GM18867 (cell line): Measurements from ENCODE around the gene PROK1.

Experiments
- ATAC-seq: cut with Tn5 transposase; IDR thresholded peaks from one replicate; pipeline ENCODE4 v1.9.1; 2021; ENCODE audit warnings: mild to moderate bottlenecking, moderate library complexity; ENCODE audit not compliant: unreplicated experiment

The PROK1 gene

DNA sequence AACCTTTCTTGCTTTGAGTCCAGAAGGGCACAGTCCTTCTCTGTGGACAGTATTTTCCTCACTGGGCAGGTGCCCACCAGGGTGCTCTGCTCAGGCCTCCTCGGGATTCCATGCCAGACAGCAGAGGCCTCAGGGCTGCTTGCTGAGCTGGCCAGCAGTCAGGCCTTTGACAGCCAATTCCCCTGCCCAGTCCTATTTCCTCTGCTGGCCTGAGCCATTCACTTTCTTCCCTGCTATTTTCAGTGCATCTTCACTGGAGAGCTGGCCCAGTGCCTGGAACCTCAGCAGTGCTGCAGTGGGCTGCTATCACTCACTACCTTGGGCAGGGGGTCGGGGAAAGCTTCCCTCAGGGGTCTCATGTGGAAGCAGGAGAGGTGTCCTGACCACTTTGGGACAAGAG lies 34.8 kb downstream of the PROK1 start:
- ATAC-seq, result no peak

DNA sequence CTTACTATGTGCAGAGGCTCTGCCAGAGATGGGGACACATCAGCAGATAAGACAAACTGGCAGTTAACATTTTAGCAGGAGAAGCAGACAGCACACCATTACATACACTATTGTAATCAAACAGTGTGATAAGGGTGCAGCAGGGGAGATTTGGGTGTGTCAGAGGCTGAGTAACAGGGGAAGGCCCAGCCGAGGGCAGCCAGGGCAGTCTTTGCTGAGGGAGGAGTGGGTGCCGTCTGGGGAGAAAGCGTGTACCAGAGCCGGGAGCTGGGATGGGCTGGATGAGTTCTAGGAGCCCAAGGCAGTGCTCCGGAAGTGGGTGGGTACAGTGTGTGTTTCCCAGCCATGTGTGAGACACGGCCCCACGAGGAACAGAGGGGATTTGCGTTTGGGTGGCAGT lies 36.8 kb downstream of the PROK1 start:
- no peak for ATAC-seq

- no peak for ATAC-seq
Observed at GRCh38 chr1:110488161-110488560, 37.2 kb downstream of the PROK1 start.

GRCh38 chr1:110488867-110489266 lies 37.9 kb downstream of the PROK1 start:
- no peak for ATAC-seq

DNA sequence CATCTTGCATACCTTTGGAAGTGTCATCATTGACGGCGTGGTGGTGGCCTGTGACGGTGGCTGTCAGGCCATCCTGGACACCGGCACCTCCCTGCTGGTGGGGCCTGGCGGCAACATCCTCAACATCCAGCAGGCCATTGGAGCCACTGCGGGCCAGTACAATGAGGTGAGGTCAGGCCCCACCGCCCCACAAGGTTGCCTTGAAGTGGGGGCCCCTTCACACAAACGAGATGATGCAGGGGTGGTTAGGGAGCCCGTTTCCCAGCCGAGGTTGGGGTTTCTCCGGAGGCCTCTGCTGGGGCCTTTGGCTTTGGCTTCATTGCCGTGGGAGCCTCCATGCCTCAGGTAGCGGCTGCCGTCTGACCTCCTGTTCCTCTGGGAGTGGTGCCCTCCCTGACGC lies 38.5 kb downstream of the PROK1 start:
- ATAC-seq, result no peak

DNA sequence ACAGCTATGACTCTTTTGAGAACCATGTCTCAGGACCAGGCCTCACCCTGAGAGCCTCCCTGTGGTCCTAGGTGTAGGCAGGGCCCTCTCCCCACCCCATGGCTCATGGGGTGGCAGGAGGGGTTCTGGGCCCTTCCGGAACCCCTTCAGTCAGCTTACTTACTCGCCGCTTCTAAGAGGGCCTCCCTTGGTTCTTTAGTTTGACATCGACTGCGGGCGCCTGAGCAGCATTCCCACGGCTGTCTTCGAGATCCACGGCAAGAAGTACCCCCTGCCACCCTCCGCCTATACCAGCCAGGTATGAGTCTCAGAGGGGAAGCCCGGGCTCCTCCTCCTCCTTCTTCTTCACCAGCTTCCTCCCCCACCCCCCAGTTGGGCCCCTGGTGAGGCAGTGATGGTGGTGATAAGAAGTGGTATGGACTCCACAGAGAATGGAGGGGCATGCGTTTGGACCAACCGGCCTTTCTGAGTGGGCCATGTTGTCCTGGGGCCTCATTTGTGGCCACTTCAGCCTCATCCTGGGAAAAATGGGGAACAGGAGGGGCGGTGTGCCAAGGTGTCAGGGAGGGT lies 39.1 kb downstream of the PROK1 start:
- no peak for ATAC-seq

- ATAC-seq, result no peak
Observed at GRCh38 chr1:110490791-110491451, 40.0 kb downstream of the PROK1 start.

GRCh38 chr1:110492573-110492972 lies 41.6 kb downstream of the PROK1 start:
- no peak for ATAC-seq

DNA sequence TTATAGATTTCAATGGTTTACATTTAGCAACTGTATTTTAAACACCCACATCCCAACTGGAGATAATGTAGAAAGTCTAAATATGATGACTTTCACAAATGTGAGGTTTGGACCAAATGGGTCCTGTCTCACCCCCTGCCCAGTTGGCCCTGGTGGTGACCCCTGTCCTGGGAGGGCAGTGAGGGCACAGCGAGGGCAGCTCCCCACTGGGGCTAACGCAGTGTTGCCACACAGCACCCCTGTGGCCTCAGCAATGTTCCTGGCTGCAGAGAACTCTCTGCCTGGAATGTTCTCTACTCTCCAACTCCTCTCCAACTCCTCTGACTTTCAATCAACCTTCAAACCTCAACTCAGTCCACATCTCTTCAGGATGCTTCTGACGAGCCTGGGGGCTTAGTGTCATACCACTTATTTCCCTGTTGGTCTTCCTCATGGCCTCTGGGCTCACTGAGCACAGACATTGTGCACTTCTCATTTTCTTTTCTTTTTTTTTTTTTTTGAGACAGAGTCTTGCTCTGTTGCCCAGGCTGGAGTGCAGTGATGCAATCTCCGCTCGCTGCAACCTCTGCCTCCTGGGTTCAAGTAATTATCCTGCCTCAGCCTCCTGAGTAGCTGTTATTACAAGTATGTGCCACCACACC lies 42.2 kb downstream of the PROK1 start:
- ATAC-seq, result no peak

DNA sequence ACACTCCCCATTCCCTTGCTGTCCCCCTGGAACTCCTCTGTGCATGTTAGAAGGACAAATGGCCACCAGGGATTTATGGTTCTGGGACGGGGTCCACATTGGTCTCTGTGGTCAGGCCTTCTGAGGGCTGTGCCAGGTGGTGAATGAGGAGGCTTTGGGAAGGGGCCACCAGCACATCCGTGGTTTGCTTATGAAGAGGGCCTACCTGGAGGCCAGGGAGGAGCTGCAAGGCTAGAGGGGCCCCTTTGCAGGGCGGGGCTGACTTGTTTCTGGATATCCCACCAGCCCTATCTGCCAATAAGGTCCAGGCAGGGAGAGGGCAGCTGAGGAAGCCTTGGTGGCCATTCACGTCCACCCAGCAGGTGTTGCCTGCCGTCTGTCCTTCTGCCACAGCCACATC lies 43.1 kb downstream of the PROK1 start:
- ATAC-seq, result no peak

- ATAC-seq, result no peak
Observed at GRCh38 chr1:110494522-110495406, 43.8 kb downstream of the PROK1 start.

DNA sequence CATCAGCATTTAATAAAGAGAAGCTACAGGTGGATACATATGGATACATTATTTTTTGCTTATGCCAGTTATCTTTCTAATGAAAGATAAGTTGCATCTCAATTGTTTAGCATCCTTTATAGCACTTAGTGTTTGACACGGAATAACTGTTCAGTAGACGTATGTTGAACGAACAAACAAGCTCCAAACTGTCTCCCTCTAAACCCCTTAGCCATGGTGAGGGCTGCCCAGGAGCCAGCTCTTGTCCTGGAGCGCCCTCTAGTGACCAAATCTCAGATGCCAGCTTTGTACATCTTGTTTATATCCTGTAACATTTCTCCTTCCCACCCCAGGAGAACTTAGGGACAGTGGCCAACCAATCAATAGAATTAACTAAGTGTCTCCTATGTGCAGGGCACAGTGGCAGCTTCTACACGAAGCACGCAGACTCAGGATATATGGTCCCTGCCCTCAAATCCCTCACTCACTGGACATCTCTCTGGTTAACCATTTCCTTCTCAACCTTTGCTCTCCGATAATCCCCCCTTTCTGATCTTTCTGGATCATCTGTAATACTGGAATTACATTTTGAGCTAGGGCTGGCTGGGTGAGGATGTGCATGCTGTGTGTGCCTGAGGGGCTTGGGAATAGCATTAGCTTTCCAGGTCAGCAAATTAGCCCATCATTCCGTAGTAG lies 45.1 kb downstream of the PROK1 start:
- no peak for ATAC-seq

DNA sequence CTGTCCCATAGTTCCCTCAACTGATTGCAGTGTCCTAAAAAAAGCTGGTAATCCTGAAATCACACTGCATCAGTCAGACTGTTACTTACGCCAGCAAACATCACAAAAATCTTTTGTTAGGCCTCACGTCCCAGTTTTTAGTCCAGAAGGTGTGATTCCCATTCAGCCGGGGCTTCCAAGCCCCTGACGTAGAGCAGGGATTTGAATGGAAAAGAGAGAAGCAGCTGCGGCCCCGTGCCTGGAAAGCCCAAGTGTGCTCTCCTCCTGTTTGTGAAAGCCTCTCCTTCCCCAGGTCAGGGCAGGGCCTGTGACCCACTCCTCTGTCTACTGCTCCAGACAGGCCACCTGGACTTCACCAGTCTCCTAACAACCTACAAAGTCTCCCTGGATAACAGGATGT lies 47.3 kb downstream of the PROK1 start:
- ATAC-seq, result no peak

GRCh38 chr1:110501488-110502132 lies 50.7 kb downstream of the PROK1 start:
- ATAC-seq, result no peak

- ATAC-seq, result no peak
Observed at GRCh38 chr1:110502402-110503151, 51.6 kb downstream of the PROK1 start.

GRCh38 chr1:110503471-110503870 lies 52.5 kb downstream of the PROK1 start:
- no peak for ATAC-seq

DNA sequence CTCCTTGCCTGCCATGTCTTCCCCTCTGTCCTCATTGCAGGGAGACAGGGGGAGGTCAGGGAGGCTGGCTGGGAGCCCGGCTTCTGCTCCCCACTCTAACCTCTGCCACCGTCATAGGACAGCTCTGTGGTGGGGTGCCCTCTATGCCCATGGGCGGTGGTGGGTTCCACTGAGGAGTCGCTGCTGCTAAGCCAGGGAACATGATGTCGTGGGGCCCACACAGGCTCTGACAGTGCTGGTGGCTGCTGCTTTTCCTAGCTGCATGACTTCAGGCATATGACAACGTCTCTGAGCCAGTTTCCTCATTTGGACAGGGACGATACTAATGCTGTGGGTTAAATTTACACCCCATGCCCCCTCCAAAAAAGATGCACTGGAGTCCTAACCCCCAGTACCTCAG lies 53.3 kb downstream of the PROK1 start:
- ATAC-seq, result no peak

DNA sequence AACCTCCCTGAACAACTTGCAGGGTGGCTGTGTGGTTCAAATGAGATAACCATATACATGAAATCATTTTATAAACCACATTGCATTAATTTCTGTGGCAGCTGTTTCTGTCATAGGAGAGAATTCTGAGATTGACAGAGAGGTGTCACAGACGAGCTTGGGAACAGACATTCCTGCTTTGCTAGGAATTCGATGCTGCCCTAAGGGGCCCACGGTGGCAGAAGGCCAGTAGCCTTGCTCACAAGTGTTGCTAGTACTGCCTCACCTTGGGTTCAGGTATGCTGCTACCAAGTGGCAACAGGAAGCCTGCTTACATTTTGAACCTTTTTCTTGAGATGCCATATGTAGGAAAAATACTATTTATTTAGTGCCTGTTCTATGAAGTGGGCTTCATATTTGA lies 54.6 kb downstream of the PROK1 start:
- ATAC-seq, result no peak

DNA sequence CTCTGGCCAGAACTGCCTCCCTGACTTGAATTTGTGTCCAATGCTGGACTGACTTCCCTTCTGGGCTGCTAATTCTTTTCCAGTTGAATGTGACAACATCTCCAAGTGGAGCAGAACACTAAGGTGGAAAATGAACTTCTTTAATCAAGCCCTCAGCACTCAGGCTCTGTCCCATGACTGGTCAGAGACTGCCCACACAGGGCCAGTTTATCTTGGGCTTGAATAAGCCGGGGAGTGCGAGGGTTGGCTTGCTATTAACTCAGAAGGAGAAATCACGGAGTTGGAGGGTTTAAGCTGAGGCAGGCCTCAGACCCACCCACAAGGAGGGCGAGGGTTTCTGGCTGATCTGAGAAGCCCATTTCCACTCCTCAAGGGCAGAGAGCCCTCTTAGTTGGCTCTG lies 55.6 kb downstream of the PROK1 start:
- ATAC-seq, result no peak
